ENCODE measurements around the gene KCNQ1. TPM values are rescaled to one million over a fixed set of nuclear protein-coding genes. Genes with fewer than 3 reads are reported as not detected.

KCNQ1 gene
- total RNA-seq, 1 donor from 2014 or later = 43.0 TPM

GRCh38 chr11:2513441-2513840 is 68.6 kb downstream of the KCNQ1 start:
- DNase-seq (ENCODE audit: low spot score) = peak; percentile 61
- intact Hi-C loops (cut with DNase I) = loop anchor here (5.0 kb wide), 1 partner anchor 66 kb away; the partner anchor contains the start of gene KCNQ1

GRCh38 chr11:2515401-2516275 is 70.8 kb downstream of the KCNQ1 start:
- intact Hi-C loops (cut with DNase I) = no loop called here
- peak; percentile 77 for DNase-seq (ENCODE audit: low spot score)

GRCh38 chr11:2516276-2517015 is 71.6 kb downstream of the KCNQ1 start:
- DNase-seq (ENCODE audit: low spot score) = no peak
- intact Hi-C loops (cut with DNase I) = no loop called here

GRCh38 chr11:2517016-2517385 is 72.2 kb downstream of the KCNQ1 start:
- intact Hi-C loops (cut with DNase I) = no loop called here
- peak; percentile 46 for DNase-seq (ENCODE audit: low spot score)

GRCh38 chr11:2517386-2518064 is 72.7 kb downstream of the KCNQ1 start:
- peak; percentile 55 for DNase-seq (ENCODE audit: low spot score)
- intact Hi-C loops (cut with DNase I) = no loop called here

GRCh38 chr11:2518111-2518982 is 73.5 kb downstream of the KCNQ1 start:
- intact Hi-C loops (cut with DNase I) = no loop called here
- DNase-seq (ENCODE audit: low spot score) = no peak

GRCh38 chr11:2518983-2519340 is 74.2 kb downstream of the KCNQ1 start:
- peak; percentile 60 for DNase-seq (ENCODE audit: low spot score)
- intact Hi-C loops (cut with DNase I) = no loop called here

- intact Hi-C loops (cut with DNase I) = no loop called here
Measured at GRCh38 chr11:2519517-2519861, 74.7 kb downstream of the KCNQ1 start.

GRCh38 chr11:2519862-2520735 is 75.3 kb downstream of the KCNQ1 start:
- intact Hi-C loops (cut with DNase I) = no loop called here
- DNase-seq (ENCODE audit: low spot score) = peak; percentile 69

More at GRCh38 chr11:2519517-2519861, 74.7 kb downstream of the KCNQ1 start:
- no peak for DNase-seq (ENCODE audit: low spot score)

GRCh38 chr11:2520736-2521035 is 75.9 kb downstream of the KCNQ1 start:
- intact Hi-C loops (cut with DNase I) = no loop called here
- DNase-seq (ENCODE audit: low spot score) = no peak

- peak; percentile 56 for DNase-seq (ENCODE audit: low spot score)
- intact Hi-C loops (cut with DNase I) = no loop called here
Measured at GRCh38 chr11:2521081-2521732, 76.4 kb downstream of the KCNQ1 start.

GRCh38 chr11:2521733-2522630 is 77.2 kb downstream of the KCNQ1 start:
- intact Hi-C loops (cut with DNase I) = no loop called here

GRCh38 chr11:2522631-2523255 is 77.9 kb downstream of the KCNQ1 start:
- DNase-seq (ENCODE audit: low spot score) = peak; percentile 57
- intact Hi-C loops (cut with DNase I) = no loop called here

More at GRCh38 chr11:2521733-2522630, 77.2 kb downstream of the KCNQ1 start:
- DNase-seq (ENCODE audit: low spot score) = peak; percentile 66

GRCh38 chr11:2523821-2524391 is 79.1 kb downstream of the KCNQ1 start:
- DNase-seq (ENCODE audit: low spot score) = peak; percentile 24
- intact Hi-C loops (cut with DNase I) = no loop called here

- no peak for DNase-seq (ENCODE audit: low spot score)
- intact Hi-C loops (cut with DNase I) = loop anchor here (5.0 kb wide), 1 partner anchor 327 kb away; no protein-coding TSS in a partner anchor
Measured at GRCh38 chr11:2524446-2525165, 79.8 kb downstream of the KCNQ1 start.

All from cardiac septum (tissue), 1 donor.